GM19455 (cell line): Measurements from ENCODE around the gene ABHD1.

Experiments used
- ATAC-seq: cut with Tn5 transposase; IDR thresholded peaks from one replicate; pipeline ENCODE4 v1.9.1; 2021; ENCODE audit not compliant: unreplicated experiment

Gene ABHD1

GRCh38 chr2:27134781-27135477, 11.3 kb downstream of the ABHD1 start:
- ATAC-seq = no peak

DNA sequence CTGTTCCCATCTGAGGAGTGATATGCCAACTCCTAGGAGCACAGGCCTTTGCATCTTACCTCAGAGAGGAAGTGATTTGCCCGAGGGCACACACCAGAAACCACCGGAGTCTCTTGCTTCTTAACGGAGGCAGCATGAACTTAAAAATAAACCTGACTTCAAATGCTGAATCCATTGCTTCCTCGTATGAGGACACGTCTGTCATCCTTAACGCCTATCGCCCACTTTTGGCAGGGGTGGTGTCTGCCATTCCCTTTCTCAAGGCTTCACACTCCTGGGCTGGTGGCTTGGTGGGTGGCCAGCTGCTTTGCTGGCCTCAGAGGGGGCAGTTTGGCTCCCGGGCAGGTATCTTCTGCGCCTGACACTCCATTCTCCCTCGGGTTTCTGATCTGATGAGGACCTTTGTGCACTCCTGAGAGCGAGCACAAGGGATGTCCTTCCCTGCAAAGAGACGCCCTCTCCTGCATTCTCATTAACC, 11.9 kb downstream of the ABHD1 start:
- no peak for ATAC-seq

GRCh38 chr2:27136751-27137150, 13.1 kb downstream of the ABHD1 start:
- no peak for ATAC-seq

GRCh38 chr2:27137322-27137935, 13.8 kb downstream of the ABHD1 start:
- no peak for ATAC-seq

GRCh38 chr2:27138111-27138510, 14.5 kb downstream of the ABHD1 start:
- no peak for ATAC-seq

GRCh38 chr2:27139310-27139709, 15.7 kb downstream of the ABHD1 start, which contains the start of gene PRR30:
Gene PRR30, minus strand, starts transcription at chr2:27139410. Its CDS starts 1,081 bp downstream, at chr2:27138329.
- no peak for ATAC-seq

- ATAC-seq = no peak
Measured at GRCh38 chr2:27143285-27143684, 19.7 kb downstream of the ABHD1 start.

DNA sequence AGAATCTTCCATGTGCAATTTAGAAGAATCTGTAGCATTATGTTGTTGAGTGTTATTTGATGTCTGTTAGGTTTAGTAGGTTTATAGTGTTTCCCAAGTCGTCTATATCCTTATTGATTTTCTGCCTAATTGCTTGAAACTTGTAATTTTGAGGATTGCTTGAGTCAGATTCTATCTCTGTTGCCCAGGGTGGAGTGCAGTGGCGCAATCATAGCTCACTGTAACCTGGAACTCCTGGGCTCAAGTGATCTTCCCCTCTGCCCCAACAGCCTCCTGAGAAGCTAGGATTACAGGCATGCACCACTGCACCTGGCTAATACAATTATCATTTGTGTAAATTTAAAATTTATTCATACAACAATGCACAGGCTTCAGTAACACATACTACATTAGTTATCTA, 22.1 kb downstream of the ABHD1 start:
- no peak for ATAC-seq

- ATAC-seq = no peak
Measured at GRCh38 chr2:27147935-27148334, 24.3 kb downstream of the ABHD1 start.

DNA sequence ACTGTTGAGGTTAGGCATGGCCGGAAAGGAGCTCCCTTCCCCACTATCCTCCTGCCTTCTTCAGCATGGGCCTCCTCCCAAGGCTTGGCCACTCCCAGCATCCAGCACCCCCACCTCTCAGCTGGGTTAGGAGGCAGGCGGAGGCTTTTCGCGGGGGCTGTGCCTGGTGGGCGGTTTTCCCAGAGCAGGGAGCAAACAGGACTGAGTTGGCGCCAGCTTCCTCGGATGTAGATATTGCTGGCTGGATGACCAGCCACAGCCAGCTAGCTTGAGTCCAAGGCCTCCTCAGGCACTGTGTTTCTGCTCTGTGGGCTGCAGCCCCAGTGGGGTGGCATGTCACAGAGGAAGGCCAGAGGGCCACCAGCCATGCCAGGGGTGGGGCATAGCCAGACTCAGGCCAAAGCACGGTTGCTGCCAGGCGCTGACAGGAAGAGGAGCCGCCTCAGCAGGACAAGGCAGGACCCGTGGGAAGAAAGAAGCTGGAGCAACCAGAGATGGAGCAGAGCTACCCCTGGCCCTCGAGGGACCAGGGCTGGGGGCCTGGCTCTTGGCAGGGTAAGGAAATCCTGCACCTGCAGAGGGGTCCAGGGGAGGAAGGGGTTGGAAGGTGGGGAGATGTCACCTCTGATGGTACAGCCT, 25.3 kb downstream of the ABHD1 start, which contains the start of gene TCF23:
Gene TCF23 (plus strand): TSS at position 204 of the 639 bp plus-strand sequence. CDS start 130 bp downstream, at position 334.
- ATAC-seq = no peak

DNA sequence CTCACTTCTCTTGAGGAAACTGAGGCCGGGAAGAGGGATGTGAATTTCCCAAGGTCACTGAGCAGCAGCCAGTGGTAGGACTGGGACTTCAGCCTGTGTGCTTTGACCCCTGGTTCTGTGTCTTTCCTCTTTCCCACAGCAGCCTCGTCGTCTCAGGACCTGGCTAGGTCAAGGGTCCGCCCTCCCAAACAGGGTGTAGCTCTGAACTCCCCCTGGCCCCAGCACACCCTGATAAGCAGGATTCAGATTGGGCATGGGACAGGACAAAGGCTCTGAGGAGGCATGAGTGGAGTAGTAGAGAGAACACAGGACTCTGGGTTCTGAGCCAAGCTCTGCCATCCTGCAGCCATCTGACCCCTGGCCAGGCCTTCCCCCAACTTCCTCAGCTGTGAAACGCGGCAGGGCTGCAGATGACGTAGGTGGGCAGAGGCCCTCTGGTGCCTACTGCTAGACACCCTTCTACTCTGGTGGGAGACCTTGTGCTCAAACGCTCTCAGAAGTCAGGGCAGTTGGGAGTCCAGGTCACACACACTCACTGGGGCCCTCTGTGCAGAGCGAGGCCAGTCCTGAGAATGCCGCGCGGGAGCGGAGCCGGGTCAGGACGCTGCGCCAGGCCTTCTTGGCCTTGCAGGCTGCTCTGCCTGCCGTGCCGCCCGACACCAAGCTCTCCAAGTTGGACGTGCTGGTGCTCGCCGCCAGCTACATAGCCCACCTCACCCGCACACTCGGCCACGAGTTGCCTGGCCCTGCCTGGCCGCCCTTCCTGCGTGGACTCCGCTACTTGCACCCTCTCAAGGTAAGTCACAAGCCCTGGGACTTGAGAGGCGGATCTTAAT, 26.2 kb downstream of the ABHD1 start:
- no peak for ATAC-seq

GRCh38 chr2:27150639-27151230, 27.1 kb downstream of the ABHD1 start:
- no peak for ATAC-seq

DNA sequence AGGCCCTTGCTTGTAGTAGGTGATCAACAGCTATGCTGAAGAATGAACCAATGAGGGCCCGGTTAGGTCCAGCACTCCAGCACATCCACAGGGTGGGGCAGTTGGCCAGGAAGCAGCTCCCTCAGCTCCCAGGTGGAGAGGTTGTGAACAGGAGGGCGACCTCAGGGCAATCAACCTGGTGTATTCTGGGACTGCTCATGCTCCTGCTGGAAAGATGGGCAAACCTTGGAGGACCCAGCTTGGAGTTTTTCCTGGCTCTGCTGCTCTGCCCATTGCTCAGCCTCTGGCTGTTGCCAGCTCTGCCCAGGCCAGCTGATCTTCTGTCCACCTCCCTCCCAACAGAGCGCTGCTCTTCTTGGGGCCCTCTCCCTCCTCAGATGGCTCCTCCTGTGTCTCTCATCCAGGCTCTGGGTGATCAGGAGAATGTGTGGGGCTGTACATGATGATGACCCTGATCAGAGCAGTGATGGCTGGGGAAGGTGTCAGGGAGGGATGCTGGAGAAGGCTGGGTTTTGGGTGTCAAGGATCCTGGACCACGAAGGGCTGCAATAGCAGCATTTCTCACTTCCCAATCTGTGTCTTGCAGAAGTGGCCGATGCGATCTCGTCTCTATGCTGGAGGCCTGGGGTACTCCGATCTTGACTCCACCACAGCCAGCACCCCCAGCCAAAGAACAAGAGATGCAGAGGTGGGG, 28.6 kb downstream of the ABHD1 start:
- no peak for ATAC-seq

GRCh38 chr2:27152796-27153464, 29.3 kb downstream of the ABHD1 start:
- ATAC-seq = no peak

DNA sequence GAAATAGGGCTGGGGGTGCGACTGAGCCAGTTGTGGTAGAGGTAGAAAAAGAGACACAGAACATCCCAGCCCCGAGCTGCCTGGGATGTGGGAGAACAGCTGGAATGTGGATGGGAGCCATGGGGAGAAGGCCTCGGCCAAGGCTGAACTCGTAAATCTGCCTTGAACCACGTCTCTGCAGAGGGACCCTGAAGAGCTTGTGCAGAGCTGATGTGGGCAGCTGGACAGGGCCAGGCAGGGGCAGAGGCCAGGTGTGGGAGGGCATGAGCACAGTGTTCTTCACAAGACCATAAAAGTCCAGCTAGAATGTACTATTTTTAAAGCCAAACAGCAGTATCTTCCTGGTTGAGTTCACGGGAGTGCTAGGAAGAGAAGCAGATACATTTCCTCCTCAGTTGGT, 30.9 kb downstream of the ABHD1 start:
- ATAC-seq = no peak

DNA sequence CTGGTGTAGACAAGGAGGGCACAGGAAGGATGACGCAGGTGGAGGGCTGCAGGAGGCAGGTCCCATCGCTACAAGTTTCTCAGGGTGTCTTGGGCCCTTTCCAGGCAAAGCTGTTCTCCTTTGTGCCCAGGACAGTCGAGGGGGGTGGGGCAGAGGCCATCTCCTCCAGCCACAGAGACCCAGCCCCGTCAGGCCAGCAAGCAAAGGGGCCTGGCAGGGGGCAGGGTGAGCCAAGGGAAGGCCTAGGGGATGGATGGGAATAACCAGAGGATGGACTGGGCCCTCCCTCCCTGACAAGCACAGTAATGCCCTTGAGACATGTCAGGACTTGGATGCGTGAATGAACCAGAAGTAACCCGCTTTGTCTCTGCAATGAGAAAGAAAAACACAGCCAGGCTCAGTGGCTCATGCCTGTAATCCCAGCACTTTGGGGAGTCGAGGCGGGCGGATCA, 31.5 kb downstream of the ABHD1 start:
- ATAC-seq = no peak

DNA sequence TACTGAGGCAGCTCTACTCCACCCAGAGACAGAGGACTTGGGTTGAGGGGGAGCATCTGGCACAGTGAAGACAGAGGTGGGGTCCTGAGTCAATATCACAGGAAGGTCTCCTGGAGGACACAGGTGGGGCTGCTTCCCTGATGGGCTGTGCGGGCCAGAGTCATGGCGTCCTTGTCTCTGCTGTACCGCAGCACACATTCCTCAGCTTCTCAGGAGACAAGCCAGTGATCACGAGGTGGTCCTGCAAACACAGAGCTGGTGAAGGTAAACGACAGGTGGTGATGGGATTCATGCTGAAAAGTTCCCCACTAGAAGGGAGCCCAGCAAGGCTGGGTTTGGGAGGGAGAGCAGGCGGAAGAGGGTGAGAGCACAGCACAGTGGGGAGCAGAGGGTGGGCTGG, 34.9 kb downstream of the ABHD1 start:
- ATAC-seq = no peak

DNA sequence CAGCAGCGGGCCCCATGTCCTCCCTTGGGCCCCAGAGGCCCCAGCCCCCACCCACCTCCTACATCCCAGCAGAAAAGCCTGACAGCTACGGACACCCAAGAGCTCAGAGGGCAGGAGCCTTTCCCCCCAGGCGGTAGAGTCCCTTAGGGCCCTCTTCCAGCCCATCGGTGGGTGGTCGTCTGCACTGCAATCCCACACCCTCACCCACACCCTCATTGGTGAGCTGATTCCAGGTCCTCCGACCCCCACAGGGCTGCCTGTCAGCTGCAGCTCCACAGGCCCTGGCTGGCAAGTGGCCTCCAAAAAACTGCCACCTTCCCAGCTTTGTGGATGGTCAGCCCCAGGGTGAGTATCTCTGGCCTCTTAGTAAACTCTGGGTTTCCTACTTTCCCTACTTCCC, 35.7 kb downstream of the ABHD1 start:
- ATAC-seq = no peak

DNA sequence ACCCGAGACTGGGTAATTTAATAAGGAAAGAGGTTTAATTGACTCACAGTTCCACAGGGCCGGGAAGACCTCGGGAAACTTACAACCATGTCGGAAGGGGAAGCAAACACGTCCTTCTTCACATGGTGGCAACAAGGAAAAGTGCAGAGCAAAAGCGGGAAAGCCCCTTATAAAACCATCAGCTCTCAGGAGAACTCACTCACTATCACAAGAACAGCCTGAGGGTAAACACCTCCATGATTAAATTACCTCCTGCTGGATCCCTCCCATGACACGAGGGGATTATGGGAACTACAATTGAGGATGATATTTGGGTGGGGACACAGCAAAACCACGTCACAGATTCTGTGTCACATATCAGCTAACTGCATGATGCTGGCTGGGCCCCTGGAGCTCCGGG, 36.6 kb downstream of the ABHD1 start:
- ATAC-seq = no peak
